Glutamatergic neuron (in vitro differentiated cells): Measurements from ENCODE around the gene SRPRA. TPM values are rescaled to one million over a fixed set of nuclear protein-coding genes. Genes with fewer than 3 reads are reported as not detected.

Source experiments
- DNase-seq: peaks from one replicate; pipeline ENCODE4 v3.0.0; 2022
- H3K27ac Mint-ChIP-seq: one replicate; pipeline ENCODE4 v1.8.0; 2020; ENCODE audit warnings: mild to moderate bottlenecking, mixed read lengths, inconsistent platforms; ENCODE audit not compliant: unreplicated experiment
- H3K27me3 Mint-ChIP-seq: one replicate; pipeline ENCODE4 v1.8.0; 2020; ENCODE audit warnings: mild to moderate bottlenecking, moderate library complexity, mixed read lengths, inconsistent platforms; ENCODE audit not compliant: unreplicated experiment
- H3K36me3 Mint-ChIP-seq: one replicate; pipeline ENCODE4 v1.8.0; 2020; ENCODE audit warnings: mild to moderate bottlenecking, mixed read lengths, inconsistent platforms; ENCODE audit not compliant: unreplicated experiment
- H3K4me1 Mint-ChIP-seq: one replicate; pipeline ENCODE4 v1.8.0; 2020; ENCODE audit warnings: mild to moderate bottlenecking, low read depth, mixed read lengths, inconsistent platforms; ENCODE audit not compliant: unreplicated experiment
- H3K4me3 Mint-ChIP-seq: one replicate; pipeline ENCODE4 v1.8.0; 2020; ENCODE audit warnings: mild to moderate bottlenecking, mixed read lengths, inconsistent platforms; ENCODE audit not compliant: unreplicated experiment
- H3K9me3 Mint-ChIP-seq: one replicate; pipeline ENCODE4 v1.8.0; 2020; ENCODE audit warnings: mild to moderate bottlenecking, moderate library complexity, mixed read lengths, inconsistent platforms; ENCODE audit not compliant: unreplicated experiment
- total RNA-seq: library from RNA; stranded (reverse); fragmentation: NEBNext Ultra II Directional; extraction: Animal tissue kit (Norgen Biotek cat#: 25700); gene quantifications from one replicate; pipeline ENCODE4 v1.2.1, GENCODE V29; 2021; ENCODE audit not compliant: unreplicated experiment
- TF ChIP-seq, protein P1 (sequence below): fragments of 200-600 bp; sonication (generic); IDR thresholded peaks from one replicate; pipeline ENCODE4 v1.5.0; 2021; ENCODE audit not compliant: partially characterized antibody, unreplicated experiment

The SRPRA gene
- total RNA-seq, 1 donor from 2014 or later: 58.0 TPM

DNA sequence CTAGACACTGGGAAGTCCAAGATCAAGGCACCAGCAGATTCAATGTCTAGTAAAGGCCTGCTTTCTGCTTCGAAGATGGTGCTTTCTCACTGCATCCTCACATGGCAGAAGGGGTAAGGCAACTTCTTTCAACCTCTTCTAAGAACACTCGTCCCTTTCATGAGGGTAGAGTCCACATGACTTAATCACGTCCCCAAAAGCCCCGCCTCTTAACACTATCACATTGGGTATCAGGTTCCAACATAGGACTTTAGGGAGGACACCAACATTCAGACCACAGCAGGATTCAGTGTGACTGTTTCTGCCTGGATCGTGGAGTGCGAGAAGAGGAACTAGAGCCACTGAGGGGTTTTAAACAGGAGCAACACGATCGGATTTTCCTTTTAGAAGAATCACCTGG, 10.5 kb upstream of the SRPRA start:
- TF ChIP-seq, protein P1, sequence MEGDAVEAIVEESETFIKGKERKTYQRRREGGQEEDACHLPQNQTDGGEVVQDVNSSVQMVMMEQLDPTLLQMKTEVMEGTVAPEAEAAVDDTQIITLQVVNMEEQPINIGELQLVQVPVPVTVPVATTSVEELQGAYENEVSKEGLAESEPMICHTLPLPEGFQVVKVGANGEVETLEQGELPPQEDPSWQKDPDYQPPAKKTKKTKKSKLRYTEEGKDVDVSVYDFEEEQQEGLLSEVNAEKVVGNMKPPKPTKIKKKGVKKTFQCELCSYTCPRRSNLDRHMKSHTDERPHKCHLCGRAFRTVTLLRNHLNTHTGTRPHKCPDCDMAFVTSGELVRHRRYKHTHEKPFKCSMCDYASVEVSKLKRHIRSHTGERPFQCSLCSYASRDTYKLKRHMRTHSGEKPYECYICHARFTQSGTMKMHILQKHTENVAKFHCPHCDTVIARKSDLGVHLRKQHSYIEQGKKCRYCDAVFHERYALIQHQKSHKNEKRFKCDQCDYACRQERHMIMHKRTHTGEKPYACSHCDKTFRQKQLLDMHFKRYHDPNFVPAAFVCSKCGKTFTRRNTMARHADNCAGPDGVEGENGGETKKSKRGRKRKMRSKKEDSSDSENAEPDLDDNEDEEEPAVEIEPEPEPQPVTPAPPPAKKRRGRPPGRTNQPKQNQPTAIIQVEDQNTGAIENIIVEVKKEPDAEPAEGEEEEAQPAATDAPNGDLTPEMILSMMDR: no peak
- Mint-ChIP-seq H3K27ac (no peak overlapping the region), H3K27me3 (peaks cover 16% of the 10 kb centered on the region), H3K4me3 (no peak overlapping the region), H3K4me1 (peaks cover 29% of the 10 kb centered on the region), H3K9me3 (peaks cover 23% of the 10 kb centered on the region), H3K36me3 (no peaks in the 10 kb centered on the region)
- no peak for DNase-seq

DNA sequence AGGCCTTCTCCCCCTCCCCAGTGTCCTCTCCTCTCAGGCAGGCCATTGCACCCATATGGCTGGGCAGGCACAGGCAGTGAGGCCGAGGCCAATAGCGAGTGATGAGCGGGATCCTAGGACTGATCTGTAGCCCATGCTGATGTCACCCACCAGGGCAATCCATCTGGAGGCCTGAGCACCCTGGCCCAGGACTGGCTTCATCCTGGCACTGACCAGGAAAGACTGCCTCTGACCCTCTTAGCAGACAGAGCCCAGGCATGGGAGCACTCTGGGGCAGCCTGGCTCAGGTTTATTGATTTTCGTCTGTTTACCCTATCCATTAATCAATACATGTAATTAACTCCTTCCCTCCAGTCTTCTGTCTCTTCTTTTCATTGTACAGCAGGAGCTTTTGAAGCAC, 9.1 kb upstream of the SRPRA start:
- H3K27me3 Mint-ChIP-seq: peaks cover 11% of the 10 kb centered on the region
- no peaks in the 10 kb centered on the region for H3K36me3 Mint-ChIP-seq
- H3K4me1 Mint-ChIP-seq: peaks cover 26% of the 10 kb centered on the region
- H3K9me3 Mint-ChIP-seq: peaks cover 22% of the 10 kb centered on the region
- H3K27ac Mint-ChIP-seq: peak overlapping the region; percentile 28
- TF ChIP-seq, protein P1: no peak
- DNase-seq: peak; percentile 48
- H3K4me3 Mint-ChIP-seq: peak overlapping the region; percentile 59

GRCh38 chr11:126277322-126277721, 8.6 kb upstream of the SRPRA start:
- Mint-ChIP-seq H3K27ac (peak overlapping the region; percentile 28), H3K36me3 (no peaks in the 10 kb centered on the region), H3K4me1 (peaks cover 23% of the 10 kb centered on the region), H3K9me3 (peaks cover 19% of the 10 kb centered on the region), H3K4me3 (peak overlapping the region; percentile 59), H3K27me3 (peaks cover 11% of the 10 kb centered on the region)
- DNase-seq: no peak
- TF ChIP-seq, protein P1: no peak

DNA sequence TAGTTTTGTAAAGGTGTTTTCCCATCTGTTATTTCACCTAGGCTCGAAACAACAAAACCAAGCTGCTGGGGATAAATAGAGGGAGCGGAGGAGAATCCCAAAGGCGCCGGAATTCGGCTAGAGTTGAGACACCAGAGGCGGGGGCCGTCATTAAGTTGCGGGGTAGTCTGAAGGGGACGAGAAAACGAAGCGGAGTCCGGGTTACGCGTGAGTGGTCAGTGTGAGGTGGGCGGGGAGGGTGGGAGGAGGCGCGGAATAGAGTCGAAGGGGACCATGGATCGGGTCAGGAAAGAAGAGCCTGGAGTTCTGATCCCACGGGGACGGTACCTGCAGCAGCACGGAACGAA, 361 bp downstream of the SRPRA start:
- Mint-ChIP-seq H3K36me3 (no peaks in the 10 kb centered on the region), H3K4me1 (peaks cover 2% of the 10 kb centered on the region), H3K9me3 (peaks cover 6% of the 10 kb centered on the region), H3K27ac (peak overlapping the region; percentile 86), H3K27me3 (peaks cover 6% of the 10 kb centered on the region), H3K4me3 (peak overlapping the region; percentile 94)
- no peak for DNase-seq
- TF ChIP-seq, protein P1: no peak

- peaks cover 6% of the 10 kb centered on the region for H3K9me3 Mint-ChIP-seq
- peak overlapping the region; percentile 94 for H3K4me3 Mint-ChIP-seq
- H3K4me1 Mint-ChIP-seq: peaks cover 2% of the 10 kb centered on the region
- TF ChIP-seq, protein P1: no peak
- no peaks in the 10 kb centered on the region for H3K36me3 Mint-ChIP-seq
- no peak for DNase-seq
- peaks cover 8% of the 10 kb centered on the region for H3K27me3 Mint-ChIP-seq
- H3K27ac Mint-ChIP-seq: peak overlapping the region; percentile 86
Observed at GRCh38 chr11:126267650-126268049, 1.0 kb downstream of the SRPRA start.
